Left cardiac atrium (tissue), 4 donors: ENCODE results near the gene PARD3B. TPM values are rescaled to one million over a fixed set of nuclear protein-coding genes. Genes with fewer than 3 reads are reported as not detected.
"Not testable (repeated sequence)": the region's sequence is repeated elsewhere in the genome, so short reads cannot be mapped to it uniquely, and the experiment has no call there.

Experiments
- ATAC-seq, 2 donors: fragments of 200-7000 bp; cut with Tn5 transposase; one replicate each; pipeline ENCODE4 v1.9.1; 2020; ENCODE audit warnings: mild to moderate bottlenecking in 2 of 2, moderate library complexity in 2 of 2
- DNase-seq: peaks from one replicate; pipeline ENCODE4 v3.0.0-alpha.2; 2020
- intact Hi-C, 2 donors: fragments of 100-400 bp; cut with DNase I; formaldehyde crosslinking; loops; one replicate each; pipeline versions ENCODE4 v1.14.1 to v1.15.1; 2022 to 2023
- total RNA-seq, 2 donors: library from RNA; stranded (reverse); fragmentation: NEBNext Ultra II Directional; extraction: Animal tissue kit (Norgen Biotek cat#: 25700); gene quantifications; one replicate each; pipeline ENCODE4 v1.2.1, GENCODE V29; 2021
- donor health status: DM: no; HTN: yes; CAD: no.
- donor health status: DM: no; HTN: yes; CAD: no; lungs with severe emphysema.
- donor health status: DM: yes; HTN: yes; CAD: no.
- donor health status: Dilated cardiomyopathy.

PARD3B gene
- total RNA-seq, 2 donors from 2014 or later: 12.5 to 12.6 TPM

DNA sequence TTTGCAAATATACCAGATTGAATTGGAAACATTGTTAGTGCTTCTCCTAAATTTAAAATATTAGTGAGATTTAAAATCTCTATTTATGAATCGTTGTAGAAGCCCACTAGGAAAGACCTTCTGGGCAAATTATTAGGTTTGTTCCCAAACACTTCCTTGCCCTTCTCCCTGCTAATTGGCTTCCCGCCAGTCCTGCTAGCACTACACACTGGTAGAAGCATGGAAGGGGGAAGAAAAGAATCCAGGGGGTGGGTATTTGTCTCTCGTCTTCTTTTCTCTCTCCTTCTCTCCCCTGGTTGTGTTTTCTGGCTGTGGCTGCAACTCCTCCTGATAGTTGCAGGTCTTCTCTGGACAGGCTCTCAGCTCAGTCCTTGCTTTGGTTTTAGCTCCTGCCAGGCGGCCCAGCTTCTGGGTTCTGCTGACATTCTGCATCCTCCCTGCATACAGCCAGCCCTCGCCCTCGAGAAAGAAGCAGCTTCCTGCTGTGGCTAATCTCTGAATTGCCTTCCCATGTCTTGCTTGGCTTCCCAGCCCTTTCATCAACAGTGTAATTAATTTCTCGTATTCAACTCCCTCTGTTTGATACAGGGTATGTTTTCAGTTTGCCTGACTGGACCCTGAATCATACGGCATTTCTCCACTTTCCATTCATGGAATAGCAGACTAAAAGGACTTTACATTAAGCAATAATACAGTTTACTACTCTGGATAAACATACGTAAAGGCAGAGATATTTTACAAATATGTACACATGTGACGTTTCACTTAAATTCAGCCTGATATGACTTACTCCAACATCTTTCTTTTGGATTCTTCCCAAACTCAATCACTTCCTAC, 6.9 kb upstream of the PARD3B start:
- ATAC-seq: peak; percentile 23 to 65
- peak; percentile 57 for DNase-seq
- intact Hi-C loops: no loop called here

DNA sequence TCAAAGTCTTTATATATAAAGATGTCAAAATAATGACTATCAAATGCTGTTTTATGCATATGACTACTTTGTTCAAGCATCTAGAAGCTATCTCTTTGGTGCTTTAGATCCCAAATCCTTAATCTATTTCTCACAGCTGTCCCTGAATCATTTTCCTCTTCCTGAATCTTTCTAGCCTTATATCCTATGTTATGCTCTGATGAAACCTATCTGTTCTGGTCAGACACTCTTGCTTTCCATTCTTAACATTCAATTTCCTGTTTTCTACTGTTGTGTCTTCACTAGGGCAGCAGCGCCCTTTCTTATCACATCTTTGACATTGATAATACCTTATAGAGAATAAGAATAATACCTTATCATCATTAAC, 6.3 kb upstream of the PARD3B start:
- ATAC-seq: no peak
- intact Hi-C loops: no loop called here
- DNase-seq: no peak

DNA sequence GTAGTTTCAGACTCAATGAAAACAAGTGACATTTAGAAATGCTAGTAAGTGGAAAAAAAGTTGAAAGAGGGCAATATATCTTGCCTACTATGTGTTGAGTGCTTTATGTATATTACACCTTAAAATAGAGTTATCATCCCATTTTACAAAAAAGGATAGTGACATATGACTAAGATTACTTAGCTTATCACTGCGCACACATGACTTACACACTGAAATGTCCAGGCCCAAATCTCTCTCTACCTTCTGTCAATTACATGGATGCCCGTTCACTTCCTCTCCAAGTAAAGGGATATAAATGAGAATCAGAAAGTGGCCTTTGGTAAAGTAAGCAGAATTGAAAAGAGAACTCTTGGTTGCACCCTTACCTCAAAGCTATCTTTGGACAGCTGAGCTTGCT, 3.6 kb upstream of the PARD3B start:
- ATAC-seq (no peak), DNase-seq (no peak)
- intact Hi-C loops: no loop called here

DNA sequence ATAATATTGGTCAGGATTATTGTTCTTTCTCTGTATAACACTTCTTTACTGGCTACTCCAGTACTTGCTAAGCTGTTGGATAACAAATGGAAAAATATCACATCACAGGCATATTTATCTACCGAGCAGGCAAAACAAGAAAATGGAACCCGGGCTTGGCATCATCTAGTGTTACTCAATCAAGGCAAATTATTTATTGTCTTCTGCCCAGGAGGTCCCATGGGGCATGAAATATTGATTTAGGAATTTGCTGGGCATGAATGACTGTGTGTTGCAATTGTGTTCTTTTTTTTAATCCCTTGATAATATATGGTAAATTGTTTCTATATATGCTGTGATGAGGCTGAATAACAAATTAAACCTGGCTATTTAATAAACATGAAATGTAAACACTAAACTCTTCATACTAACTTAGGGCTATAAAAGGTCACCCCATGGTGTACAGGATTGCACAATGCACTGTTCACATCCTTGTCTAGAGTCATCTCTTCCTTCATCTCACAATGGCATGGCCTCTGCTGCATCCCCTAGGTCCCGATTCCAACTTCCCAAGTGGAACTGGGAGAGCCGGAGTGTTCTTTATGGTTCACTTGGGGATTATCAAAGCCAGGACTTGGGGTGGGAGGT, 2.2 kb upstream of the PARD3B start:
- ATAC-seq (no peak), DNase-seq (no peak)
- intact Hi-C loops: no loop called here

DNA sequence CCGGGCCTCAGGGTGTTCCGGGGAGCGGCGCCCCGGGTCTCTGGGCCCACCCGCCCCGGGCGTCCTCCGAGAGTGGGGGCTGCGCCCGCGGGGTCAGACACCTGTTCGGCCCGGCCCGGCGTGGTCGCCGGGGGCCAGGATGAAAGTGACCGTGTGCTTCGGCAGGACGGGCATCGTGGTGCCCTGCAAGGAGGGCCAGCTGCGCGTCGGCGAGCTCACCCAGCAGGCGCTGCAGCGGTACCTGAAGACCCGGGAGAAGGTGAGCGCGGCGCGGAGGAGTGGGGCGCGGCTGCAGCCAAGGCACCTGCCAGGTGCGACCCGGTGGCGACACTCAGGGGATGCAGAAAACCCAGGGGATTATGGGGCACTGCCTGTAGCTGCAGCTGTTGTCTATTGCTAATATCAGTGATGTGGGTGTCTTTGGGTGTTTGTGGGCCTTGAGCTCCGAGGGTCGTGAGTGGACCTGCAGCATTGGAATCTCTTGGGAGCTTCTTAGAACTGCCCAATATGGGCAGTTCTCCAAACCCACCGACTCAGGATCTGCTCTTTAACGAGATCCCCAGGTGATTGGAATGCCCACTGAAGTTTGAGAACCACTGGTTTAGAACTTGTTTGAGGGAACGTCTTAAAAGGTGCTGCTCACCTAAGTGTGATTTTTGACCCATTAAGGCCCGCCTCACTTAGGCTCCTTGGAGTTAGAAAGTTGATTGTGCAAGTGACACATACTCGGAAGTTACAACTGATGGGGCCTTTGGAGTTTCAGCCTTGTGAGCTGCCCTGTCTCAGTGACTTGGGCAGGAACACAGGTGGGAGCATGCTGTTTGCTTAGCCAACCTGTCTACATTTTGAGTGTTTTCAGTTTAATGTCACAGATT, 823 bp downstream of the PARD3B start:
- ATAC-seq: peak in 1 of 2 donors; percentile 21
- intact Hi-C loops: no loop called here
- no peak for DNase-seq

DNA sequence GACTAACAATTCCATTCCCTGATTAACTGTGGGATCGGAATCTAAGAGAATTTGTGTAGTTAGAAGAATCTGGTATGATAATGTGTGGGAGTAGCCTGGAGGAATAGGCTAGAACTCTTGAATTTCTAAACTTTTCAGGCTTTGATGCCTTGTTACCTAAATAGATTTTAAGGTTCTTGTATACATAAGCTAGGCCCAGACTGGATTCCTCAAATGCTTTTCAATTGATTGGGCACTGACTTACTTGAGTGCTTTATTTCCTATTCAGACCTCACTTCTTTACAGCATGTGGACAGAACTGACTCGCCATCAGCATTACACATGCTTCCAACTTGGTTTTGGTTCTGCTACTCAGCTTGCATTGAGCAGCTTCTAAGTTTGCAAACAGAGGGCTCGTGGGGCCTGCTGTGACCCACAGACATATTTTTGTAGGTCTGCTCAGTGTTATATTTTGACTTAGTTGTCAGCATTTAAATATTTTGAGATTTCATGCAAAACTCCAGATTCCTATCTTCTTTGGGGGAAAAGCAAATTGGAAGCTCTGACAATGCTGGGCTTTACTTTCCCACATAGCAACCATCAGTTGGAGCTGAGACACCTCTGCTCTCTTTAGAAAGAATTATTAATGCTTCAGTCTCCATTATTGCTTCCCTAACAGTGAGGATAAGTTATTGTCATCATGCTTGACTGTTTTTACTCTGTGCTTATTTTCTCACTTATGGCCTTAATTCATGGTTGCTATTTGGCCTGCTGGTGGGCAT, 5.7 kb downstream of the PARD3B start:
- DNase-seq (no peak), ATAC-seq (peak; percentile 47)
- intact Hi-C loops: no loop called here

DNA sequence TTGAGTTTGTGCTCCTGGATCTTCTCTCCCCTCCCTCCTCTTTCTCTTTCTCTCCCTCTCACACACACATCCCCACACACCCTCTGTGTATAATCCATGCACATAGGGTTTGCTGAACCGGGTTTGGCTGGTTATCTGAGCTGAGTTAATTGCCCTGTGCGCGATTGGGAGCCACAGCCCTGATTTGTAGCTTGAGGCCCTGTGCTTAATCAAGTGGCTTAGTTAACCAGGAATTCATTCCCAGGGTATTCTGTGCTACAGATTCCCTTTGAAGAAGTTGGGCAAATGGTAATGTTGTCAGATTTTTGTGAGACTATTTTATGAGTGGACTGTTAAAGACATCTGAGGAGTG, 6.2 kb downstream of the PARD3B start:
- ATAC-seq (no peak), DNase-seq (no peak)

DNA sequence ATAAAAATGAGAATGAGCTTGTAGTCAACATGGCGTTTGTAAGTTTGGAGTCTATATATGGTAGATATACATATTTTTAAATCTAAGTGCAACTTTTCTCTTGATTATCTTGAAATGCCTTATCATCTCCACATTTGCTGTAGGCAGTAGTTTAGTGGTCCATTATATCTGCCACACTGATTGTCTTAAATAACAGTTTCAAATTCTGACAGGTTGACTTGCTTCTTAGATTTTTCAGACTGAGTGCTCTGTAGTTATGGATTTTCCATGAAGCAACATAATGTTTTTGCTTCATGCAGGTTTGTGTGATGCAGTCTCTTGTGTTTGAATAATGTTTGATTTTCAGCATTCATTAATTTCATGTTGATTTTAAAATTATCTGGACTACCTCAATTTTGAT, 12.3 kb downstream of the PARD3B start:
- intact Hi-C loops: no loop called here
- ATAC-seq: no peak
- DNase-seq: no peak

More for the DNA sequence above, 6.2 kb downstream of the PARD3B start:
- intact Hi-C loops: no loop called here

DNA sequence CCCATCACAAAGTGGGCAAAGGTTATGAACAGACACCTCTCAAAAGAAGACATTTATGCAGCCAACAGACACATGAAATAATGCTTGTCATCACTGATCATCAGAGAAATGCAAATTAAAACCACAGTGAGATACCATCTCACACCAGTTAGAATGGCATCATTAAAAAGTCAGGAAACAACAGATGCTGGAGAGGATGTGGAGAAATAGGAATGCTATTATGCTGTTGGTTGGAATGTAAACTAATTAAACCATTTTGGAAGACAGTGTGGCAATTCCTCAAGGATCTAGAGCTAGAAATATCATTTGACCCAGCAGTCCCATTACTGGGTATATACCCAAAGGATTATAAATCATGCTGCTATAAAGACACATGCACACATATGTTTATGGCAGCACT, 14.1 kb downstream of the PARD3B start:
- intact Hi-C loops, DNase-seq, ATAC-seq: not testable (repeated sequence)

DNA sequence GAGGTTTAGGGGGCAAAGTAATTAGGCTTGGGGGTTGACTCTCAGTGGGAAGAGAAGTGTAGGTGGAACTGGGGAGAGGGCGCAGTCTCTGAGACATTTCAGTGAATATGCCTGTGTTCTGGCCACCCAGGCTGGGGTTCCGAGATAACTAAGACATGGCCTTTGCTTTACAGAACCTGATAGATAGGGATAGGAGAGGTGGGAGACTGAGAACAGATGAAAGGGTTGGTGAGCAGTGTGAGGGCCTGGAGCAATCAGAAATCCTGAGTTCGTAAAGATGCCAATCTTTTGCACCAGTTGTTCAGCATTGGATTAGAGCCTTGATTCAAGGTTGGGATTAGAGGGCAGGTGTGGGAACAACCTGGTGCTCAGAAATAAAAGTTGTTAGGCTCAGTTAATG, 15.6 kb downstream of the PARD3B start:
- no peak for ATAC-seq
- intact Hi-C loops: no loop called here
- no peak for DNase-seq

DNA sequence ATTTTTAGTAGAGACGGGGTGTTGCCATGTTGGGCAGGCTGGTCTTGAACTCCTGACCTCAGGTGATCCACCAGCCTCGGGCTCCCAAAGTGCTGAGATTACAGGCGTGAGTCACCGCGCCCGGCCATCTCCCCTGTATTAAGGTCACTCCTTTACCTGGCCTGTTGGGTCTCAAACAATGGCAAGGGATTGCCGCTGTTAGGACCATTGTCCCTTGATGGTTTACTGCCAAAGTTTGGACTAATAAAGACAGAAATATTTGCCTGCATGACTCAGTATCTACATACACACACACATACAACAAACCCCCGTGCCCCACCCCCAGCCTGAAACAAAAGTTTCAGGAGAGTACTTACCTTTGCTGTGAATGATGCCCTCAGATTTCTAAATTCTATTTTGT, 16.5 kb downstream of the PARD3B start:
- DNase-seq (no peak), ATAC-seq (no peak)
- intact Hi-C loops: no loop called here

DNA sequence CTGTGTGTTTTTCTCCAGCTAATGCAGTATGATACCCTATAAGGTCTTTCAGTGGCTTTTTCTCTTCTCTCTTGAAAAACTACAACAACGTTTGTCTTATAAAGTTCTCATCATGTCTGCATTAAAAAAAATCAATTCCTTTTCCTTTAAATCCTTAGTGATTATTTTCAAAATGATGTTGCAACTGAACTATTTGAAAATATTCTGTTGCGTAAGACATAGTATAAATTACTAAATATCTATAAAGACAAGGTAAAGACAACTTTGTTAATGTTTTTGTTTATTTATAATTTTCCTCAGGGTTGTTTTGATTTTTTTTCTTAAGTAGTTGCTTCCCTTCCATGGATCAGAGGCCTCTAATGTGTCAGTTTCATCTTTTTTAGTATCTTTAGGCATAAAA, 21.2 kb downstream of the PARD3B start:
- ATAC-seq: no peak
- intact Hi-C loops: no loop called here
- DNase-seq: no peak

DNA sequence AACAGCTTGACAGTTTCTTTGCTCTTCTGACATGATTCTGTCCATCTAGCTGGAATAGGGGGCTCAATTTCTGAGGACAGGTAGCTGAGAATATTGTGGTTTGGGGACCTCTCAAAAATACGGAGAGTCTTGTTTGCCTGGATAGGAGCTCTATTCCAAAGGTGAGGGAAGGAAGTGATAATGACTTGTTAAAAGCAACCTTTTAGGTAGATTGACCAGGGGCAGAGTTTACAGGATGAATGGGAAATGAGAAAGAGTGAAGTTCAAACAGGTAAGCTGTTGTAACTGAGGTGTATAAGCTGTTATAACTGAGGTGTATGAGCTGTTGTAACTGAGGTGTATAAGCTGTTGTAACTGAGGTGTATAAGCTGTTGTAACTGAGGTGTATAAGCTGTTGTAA, 25.1 kb downstream of the PARD3B start:
- intact Hi-C loops: no loop called here
- DNase-seq: no peak
- ATAC-seq: no peak

DNA sequence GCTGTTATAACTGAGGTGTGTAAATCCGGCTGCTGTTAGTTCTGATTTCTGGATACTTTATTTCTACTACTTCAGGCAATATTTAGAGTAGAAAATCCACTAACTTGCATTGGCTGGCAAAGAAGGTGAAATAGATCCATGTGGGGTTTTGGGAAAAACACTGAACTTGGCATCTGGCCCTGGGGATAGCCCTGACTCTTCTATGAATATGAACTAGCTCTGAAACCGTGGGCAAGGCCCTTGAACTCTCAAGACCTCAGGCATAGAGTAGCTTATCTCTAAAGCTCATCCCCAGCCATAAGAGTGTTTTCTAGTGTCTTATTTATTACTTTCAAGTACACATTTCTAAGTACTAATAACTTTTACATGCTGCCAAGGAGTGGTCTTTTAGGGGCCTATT, 25.8 kb downstream of the PARD3B start:
- ATAC-seq (no peak), DNase-seq (no peak)
- intact Hi-C loops: no loop called here

DNA sequence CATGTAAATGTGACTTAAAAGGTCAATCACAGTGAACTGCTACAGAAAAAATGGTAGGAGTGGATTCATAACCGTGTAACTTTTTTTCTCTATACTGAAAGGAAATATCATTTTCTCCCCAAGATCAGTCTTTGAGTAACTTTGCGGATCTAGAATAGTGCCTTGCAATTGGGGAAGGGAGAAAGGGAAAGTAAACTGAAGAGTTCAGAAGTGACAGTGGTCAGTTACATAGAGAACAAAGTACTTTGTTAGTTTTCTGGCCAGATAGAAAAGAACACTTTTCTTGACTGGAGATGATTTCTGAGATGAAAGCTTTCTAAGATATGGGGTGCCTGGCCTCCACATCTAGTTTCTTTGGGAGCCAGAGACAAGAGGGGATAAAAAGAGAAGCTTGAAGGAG, 26.6 kb downstream of the PARD3B start:
- intact Hi-C loops: no loop called here
- no peak for DNase-seq
- ATAC-seq: no peak

DNA sequence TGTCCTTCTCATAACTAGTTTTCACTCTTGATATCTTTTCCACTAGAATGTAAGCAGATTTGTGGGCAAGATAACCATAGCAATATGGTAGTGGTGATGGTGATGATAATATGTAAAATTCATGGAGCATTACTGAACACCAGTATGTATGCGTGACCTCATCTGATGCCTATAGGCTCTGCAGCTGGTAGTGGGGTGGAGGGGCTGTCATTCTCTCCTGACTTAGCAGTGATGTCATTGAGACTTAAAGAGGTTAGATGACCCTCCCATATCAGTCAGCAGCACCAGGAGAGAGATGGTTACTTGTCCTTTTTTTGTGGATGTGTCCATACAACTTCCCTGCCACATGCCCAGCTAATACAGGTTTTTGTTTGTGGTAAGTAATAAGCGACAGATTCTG, 27.9 kb downstream of the PARD3B start:
- ATAC-seq (no peak), DNase-seq (no peak)
- intact Hi-C loops: no loop called here

DNA sequence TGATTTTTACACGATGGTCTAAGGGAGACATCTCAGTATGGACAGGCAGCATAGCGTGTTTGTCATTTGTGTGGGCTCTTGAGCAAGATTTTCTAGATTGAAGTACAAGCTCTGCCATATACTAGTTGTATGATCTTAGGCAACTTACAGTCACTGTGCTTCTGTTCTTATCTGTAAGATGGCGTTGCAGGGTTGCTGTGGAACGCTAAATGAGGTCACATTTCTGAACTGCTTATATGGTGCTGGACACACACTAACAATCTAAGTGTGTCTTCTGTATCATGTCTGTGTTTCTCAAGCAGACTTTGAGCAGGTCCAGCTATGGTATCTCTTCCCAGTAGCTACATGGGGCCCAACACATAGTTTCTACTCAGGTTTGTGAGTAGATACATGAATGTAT, 29.2 kb downstream of the PARD3B start:
- intact Hi-C loops: no loop called here
- DNase-seq: no peak
- ATAC-seq: no peak

DNA sequence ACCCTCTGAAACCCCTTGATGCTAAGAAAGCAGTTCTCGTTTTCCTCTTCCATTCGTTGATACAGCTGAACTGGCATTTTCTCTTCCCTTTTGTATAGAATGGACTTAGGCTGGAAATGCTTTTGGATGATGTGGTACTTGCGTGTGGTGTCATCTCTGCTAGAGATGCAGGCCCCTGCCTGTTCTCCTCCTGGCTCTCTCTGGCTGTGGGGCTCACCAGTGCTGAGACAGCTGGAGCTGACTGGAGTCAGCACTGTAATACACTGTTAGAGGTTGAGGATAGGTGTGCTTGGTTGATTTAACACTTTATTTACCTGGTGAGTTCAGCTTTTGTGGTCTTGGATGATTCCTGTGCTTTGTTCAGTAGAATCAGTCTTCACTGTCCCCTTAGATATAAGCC, 30.2 kb downstream of the PARD3B start:
- DNase-seq (no peak), ATAC-seq (no peak)
- intact Hi-C loops: no loop called here

DNA sequence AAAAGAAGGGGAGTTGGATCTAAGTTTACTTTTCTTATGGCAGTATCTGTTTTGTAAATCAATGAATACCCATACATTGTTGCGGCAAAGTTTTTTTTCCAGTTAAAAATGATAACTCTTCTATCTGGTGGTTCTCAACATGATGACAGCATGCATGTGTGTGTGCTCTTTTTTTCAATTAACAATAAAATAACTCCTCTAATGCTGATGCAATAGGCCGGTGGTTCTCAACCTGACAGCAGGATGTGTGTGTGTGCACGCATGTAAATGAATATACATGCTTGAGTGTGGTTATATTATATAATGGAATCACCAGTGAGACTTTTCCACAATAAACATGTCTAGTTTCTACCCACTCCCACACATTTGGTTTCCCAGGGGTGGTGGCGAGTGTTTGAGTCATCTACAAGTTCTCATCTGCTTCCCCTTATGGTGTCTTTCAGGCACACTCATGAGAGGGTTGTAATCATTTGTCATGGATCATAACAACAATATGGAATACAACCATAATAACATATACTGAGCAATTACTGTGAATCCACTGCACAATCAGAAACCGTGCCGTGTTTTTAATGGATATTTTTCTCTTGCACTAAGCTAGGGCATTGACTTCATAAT, 31.2 kb downstream of the PARD3B start:
- no peak for ATAC-seq
- intact Hi-C loops: no loop called here
- DNase-seq: no peak
